Muscle of back (tissue), 13 donors: ENCODE data around the gene COL5A2. TPM values are rescaled to one million over a fixed set of nuclear protein-coding genes. Genes with fewer than 3 reads are reported as not detected.

ENCODE experiments used
- DNase-seq, 3 donors: peaks; one replicate each; pipeline versions ENCODE4 v3.0.0 to v3.0.0-alpha.2; 2013
- long read RNA-seq, 9 donors: transcript quantifications; one replicate each; lab custom pipeline, GENCODE V29; 2026
- polyA plus RNA-seq, 10 donors: library from polyadenylated mRNA; unstranded; fragments of 120-200 nt; gene quantifications; one replicate each; pipeline ENCODE4 v1.2.1, GENCODE V29; 2013; ENCODE audit not compliant: insufficient read length in 10 of 10

COL5A2 gene
- 100 to 1,000 TPM; 373 to 905 (median 509) TPM for polyA plus RNA-seq
- long read RNA-seq, donor 1, full-length matches to known transcripts: 9 of 49 reads
- long read RNA-seq, donor 1, partial matches to known transcripts: 40 of 49 reads
- long read RNA-seq, donor 1, other reads (novel, unspliced or antisense): 0 of 49 reads
- long read RNA-seq, donor 2, full-length matches to known transcripts: 6 of 46 reads
- long read RNA-seq, donor 2, partial matches to known transcripts: 29 of 46 reads
- long read RNA-seq, donor 2, other reads (novel, unspliced or antisense): 11 of 46 reads
- long read RNA-seq, donor 3: 0 reads
- long read RNA-seq, donor 4, full-length matches to known transcripts: 2 of 27 reads
- long read RNA-seq, donor 4, partial matches to known transcripts: 25 of 27 reads
- long read RNA-seq, donor 4, other reads (novel, unspliced or antisense): 0 of 27 reads
- long read RNA-seq, donor 5, full-length matches to known transcripts: 5 of 63 reads
- long read RNA-seq, donor 5, partial matches to known transcripts: 48 of 63 reads
- long read RNA-seq, donor 5, other reads (novel, unspliced or antisense): 10 of 63 reads
- long read RNA-seq, donor 6, full-length matches to known transcripts: 9 of 78 reads
- long read RNA-seq, donor 6, partial matches to known transcripts: 55 of 78 reads
- long read RNA-seq, donor 6, other reads (novel, unspliced or antisense): 14 of 78 reads
- long read RNA-seq, donor 7, full-length matches to known transcripts: 4 of 51 reads
- long read RNA-seq, donor 7, partial matches to known transcripts: 41 of 51 reads
- long read RNA-seq, donor 7, other reads (novel, unspliced or antisense): 6 of 51 reads
- long read RNA-seq, donor 8, full-length matches to known transcripts: 3 of 86 reads
- long read RNA-seq, donor 8, partial matches to known transcripts: 78 of 86 reads
- long read RNA-seq, donor 8, other reads (novel, unspliced or antisense): 5 of 86 reads
- long read RNA-seq, donor 9: 0 reads

DNA sequence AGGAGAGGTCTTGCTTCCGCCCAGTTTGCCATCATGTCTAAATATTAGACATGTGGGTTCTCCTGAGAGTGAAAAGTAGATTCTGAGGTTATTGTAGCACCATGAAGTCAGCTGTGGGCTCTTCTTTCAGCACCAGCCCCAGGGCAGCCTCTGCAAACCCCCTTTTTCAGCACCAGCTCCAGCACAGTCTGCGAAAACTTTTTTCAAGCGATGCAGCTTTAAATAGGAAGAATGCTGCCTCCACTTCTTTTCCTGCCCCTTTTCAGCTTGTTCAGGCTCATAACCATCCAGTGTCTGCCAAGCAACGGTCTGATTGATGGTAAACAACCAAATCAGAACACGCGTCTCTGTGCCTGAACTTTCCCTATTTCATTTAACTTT, at the start of gene COL5A2:
Gene COL5A2, minus strand, starts transcription at position 192 of the 381 bp plus-strand sequence. Its CDS starts 157 bp downstream, at position 35.
- DNase-seq: peak; percentile 89 to 96 (median 91)

- DNase-seq: no peak
Observed at GRCh38 chr2:189226017-189226416, 46.5 kb upstream of the COL5A2 start.

DNA sequence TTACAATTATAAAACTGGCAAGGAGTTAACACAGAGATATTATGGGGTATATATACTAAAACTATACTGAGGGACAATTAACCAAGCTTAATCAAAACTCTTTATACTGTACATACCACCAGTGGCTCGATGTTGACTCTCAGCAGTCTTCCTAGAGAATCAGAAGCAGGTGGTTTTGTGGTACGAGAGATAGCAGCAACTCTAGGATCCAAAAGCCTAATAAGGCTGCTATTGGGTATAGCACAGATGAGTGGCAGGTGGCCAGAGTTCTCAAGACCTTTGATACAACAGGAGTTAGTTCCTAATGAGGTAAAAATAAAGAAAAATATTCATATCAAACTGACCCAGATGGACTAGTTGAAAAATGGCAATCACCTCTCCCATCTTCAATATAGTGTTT, 45.5 kb upstream of the COL5A2 start:
- no peak for DNase-seq

- peak in 2 of 3 donors; percentile 36 to 60 for DNase-seq
Observed at GRCh38 chr2:189222468-189223105, 43.0 kb upstream of the COL5A2 start.

DNA sequence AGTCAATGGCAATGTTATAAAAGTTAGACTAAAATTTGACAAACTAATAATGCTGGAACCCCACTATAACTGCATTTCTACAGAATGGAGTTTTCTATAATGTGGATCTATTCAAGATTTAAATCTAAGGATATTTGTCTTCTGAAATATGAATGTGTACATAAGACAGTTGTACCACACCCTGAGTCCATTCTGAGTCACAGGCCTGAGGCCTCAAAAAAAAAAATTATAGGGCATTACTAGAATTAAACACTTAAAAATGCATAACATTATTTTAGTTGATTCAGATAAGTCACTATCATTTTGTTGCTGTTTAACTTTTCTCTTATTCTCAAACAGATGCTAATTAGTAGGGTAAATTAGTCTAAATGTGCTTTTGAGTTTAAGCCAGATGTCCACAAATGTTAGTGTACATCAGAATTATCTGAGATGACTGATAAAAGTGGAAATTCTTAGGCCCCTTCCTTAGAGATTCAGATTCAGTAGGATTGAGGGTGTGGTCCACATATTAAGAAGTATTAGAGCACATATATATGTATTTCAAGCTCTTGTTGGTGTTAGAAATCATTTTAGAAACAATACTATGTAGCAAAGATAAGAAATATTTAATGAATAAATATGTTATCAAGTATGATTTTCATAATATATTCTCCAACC, 42.4 kb upstream of the COL5A2 start:
- DNase-seq: peak in 1 of 3 donors; percentile 14

- peak in 1 of 3 donors; percentile 17 for DNase-seq
Observed at GRCh38 chr2:189218236-189218635, 38.7 kb upstream of the COL5A2 start.

DNA sequence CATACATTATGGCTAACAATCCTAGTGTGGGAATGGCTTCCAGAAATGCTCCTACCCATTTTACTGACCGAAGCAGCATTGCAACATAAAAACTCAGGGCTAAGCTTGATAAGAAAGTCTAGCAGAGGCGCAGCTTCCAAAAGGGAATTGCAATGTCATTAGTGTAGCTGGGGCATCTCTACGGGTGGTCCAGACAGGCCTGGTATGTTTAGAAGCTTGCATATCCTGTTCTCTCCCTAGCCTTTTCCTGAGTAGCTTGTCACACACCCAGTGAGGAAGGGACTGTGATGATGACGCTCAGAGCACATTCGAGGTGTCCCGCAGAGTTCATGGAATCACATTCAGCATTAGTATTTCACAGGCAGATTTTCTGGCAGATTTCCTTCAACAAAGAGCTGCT, 38.0 kb upstream of the COL5A2 start:
- DNase-seq: peak in 2 of 3 donors; percentile 31 to 69

GRCh38 chr2:189217051-189217450, 37.5 kb upstream of the COL5A2 start:
- no peak for DNase-seq

GRCh38 chr2:189214484-189214883, 34.9 kb upstream of the COL5A2 start:
- no peak for DNase-seq

DNA sequence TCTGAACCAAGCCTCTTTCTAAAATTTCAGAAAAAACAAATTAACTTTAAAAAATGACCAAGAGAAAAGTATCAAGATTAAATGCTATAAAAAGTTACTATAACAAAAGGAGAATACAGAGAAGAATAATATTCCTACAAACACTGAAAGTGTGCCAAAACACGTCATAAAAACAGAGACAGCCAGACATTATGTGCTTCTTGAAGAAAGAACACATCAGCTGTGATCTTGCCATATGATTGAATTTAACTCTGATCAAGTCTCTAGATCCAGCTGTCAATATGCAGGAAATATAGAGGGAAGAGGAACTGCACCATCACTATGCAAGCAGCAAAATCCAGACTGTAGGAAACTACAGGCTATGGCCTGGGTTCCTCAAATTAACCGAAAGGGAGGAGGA, 33.7 kb upstream of the COL5A2 start:
- peak in 2 of 3 donors; percentile 55 to 64 for DNase-seq

- DNase-seq: peak; percentile 91 to 96 (median 95)
Observed at GRCh38 chr2:189210250-189211087, 30.9 kb upstream of the COL5A2 start.

DNA sequence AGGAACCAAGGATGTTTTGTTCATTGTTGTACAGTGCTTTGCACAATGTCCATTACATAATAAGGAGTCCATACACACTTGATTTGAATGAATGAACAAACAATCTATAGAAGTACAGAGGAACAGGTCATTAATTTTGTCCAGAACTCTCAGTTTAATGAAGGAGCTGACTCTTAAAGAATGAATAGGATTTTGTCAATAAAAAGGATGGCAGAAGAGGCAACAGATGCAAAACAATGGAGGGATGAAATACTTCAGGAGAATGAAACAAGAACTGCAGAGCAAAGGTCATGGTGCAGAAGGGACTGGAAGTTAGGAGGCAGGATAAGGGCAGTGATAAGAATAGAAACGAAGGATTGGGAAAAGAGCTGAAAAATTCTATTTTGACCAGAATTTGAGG, 28.7 kb upstream of the COL5A2 start:
- DNase-seq: no peak

GRCh38 chr2:189204322-189204941, 24.9 kb upstream of the COL5A2 start:
- DNase-seq: no peak

DNA sequence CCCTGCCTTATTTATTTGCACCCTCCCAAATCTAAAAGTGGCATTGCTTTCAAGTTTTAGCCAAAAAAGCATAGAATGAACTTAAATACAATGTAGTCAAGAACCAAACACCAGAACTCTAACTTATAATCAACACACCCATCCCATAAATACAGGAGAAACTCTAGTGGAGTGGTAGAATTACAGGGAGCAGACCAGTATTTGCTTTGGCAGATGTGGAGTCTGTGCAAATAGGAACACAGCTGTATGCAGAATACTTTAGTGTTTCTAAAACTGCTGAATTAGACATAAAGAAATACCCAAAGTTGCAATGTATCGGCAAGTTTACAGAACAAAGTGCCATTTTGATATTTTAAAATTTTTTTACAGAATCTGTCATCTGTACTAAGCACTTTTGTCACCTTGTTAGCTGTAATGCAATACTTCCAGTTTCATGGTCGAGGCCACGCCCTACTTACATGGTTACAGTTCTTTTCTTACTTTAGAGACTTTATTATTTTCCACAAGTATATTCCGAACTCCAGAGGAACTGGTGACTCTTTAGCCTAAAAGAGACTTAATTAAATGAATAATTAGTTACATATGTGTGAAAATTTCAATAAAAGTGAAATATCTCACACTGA, 23.7 kb upstream of the COL5A2 start:
- DNase-seq: no peak

DNA sequence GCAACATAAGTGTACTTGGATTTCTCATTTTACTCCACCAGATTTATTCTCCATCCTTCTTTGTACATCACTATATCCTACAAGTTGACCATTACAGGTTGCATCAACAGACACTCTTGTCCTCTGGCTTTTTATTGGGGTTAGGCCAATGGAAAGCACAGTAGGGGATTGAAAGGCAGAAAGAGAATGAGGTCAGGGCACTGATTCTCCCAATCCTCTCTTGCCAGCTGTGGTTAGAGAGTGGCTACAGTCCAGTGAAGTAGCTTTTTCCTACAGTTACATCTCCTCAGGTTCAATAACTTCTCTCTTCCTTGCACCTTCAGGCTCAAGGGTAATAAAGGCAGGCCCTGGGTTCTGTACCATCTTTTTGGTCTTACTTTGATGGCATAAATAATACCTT, 20.2 kb upstream of the COL5A2 start:
- no peak for DNase-seq

GRCh38 chr2:189192766-189193165, 13.2 kb upstream of the COL5A2 start:
- DNase-seq: no peak

GRCh38 chr2:189191766-189192165, 12.2 kb upstream of the COL5A2 start:
- DNase-seq: no peak

DNA sequence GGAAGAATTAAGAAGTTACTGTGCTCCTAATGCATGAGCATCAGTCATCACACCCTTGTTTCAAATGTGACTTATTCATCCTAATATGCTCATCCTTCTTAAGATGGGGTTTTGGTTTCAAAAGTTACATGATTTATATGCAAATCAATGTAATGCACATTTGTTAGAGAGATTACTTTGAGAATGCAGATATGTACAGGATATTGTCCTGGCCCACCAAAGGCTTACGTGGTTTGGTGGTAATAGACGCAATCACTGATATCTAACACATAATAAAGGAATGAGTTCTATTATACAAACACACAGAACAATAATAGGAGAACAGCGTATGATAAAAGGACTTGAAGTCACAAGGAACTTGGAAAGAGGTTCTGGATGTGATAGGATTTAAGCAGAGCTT, 11.1 kb upstream of the COL5A2 start:
- DNase-seq: no peak

DNA sequence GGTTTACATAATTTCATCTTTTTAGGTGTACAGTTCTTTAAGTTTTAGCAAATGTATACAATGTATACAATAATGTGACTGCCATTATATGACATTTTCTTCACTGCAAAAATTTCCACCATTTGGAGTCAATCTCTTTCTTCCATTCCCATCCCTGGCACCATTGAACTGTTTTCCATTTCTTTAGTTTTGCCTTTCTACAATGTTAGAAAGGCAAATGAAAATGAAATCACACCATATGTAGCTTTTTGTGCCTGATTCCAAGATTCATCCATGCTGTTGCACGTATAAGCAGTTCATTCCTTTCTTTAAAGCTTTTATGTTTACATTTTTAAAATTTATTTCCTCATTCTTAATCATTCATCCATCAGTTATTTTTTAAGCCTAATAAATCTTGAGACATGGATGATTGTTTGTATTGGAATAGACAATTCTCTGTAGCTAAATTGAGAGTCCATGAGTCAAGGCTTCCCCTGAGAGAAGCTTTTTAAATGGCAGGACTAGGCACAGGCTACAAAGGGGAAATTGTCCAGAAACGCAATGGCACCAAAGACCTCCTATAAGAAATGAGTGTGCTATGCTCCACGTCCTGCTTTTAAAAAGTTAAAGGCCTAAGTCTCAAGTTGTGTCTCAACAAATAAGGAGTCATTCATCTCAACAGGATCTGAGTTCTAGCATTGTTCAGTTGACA, 8.7 kb upstream of the COL5A2 start:
- DNase-seq: no peak
